Measurements from ENCODE around the gene MGARP. TPM values are rescaled to one million over a fixed set of nuclear protein-coding genes. Genes with fewer than 3 reads are reported as not detected.
A peak's percentile ranks its signal among the peaks of the same experiment; 100 is the strongest.

The MGARP gene
- total RNA-seq, 1 donor from 2014 or later = not detected

GRCh38 chr4:139311909-139312308, 31.9 kb upstream of the MGARP start:
- Mint-ChIP-seq H3K36me3 (ENCODE audit: low read depth) (peaks cover 33% of the 10 kb centered on the region), H3K4me3 (ENCODE audit: low read depth) (no peak overlapping the region), H3K27me3 (ENCODE audit: low read depth) (no peaks in the 10 kb centered on the region), H3K27ac (peak overlapping the region; percentile 18), H3K4me1 (ENCODE audit: low read depth) (peaks cover 42% of the 10 kb centered on the region), H3K9me3 (peaks cover 2% of the 10 kb centered on the region)
- DNase-seq (ENCODE audit: low spot score) = no peak
- intact Hi-C loops (cut with micrococcal nuclease) = no loop called here

GRCh38 chr4:139304920-139305319, 24.9 kb upstream of the MGARP start:
- Mint-ChIP-seq H3K27ac (no peak overlapping the region), H3K4me1 (ENCODE audit: low read depth) (peaks cover 37% of the 10 kb centered on the region), H3K4me3 (ENCODE audit: low read depth) (no peak overlapping the region), H3K27me3 (ENCODE audit: low read depth) (no peaks in the 10 kb centered on the region), H3K36me3 (ENCODE audit: low read depth) (peaks cover 55% of the 10 kb centered on the region), H3K9me3 (no peaks in the 10 kb centered on the region)
- intact Hi-C loops (cut with micrococcal nuclease) = loop anchor here (5.0 to 10.0 kb wide), 2 partner anchors 847 to 1220 kb away; partner anchors contain the start of genes ELMOD2 and MAML3
- DNase-seq (ENCODE audit: low spot score) = no peak

- intact Hi-C loops (cut with micrococcal nuclease) = loop anchor here (1.0 to 10.0 kb wide), 8 partner anchors 36 to 1223 kb away; partner anchors contain the start of genes ELMOD2, MAML3 and NOCT
- peak within 1 kb of the TSS; percentile 99 for H3K27ac Mint-ChIP-seq
- no peaks in the 10 kb centered on the region for H3K27me3 Mint-ChIP-seq (ENCODE audit: low read depth)
- H3K36me3 Mint-ChIP-seq (ENCODE audit: low read depth) = peaks cover 51% of the 10 kb centered on the region
- no peaks in the 10 kb centered on the region for H3K9me3 Mint-ChIP-seq
- peaks cover 47% of the 10 kb centered on the region for H3K4me1 Mint-ChIP-seq (ENCODE audit: low read depth)
- peak; percentile 64 for DNase-seq (ENCODE audit: low spot score)
- H3K4me3 Mint-ChIP-seq (ENCODE audit: low read depth) = peak within 1 kb of the TSS; percentile 98
Observed at GRCh38 chr4:139301821-139302611, 22.0 kb upstream of the MGARP start, which contains the start of gene NDUFC1. TSS of gene NDUFC1 (minus strand) at chr4:139302477. CDS start at chr4:139295798, 6,679 bp downstream.

GRCh38 chr4:139301113-139301820, 21.2 kb upstream of the MGARP start, which contains the start of gene NAA15:
TSS of gene NAA15 (plus strand) at chr4:139301505. CDS start at chr4:139301778, 273 bp downstream.
- DNase-seq (ENCODE audit: low spot score) = peak; percentile 98
- Mint-ChIP-seq H3K27me3 (ENCODE audit: low read depth) (no peaks in the 10 kb centered on the region), H3K36me3 (ENCODE audit: low read depth) (peaks cover 44% of the 10 kb centered on the region), H3K4me1 (ENCODE audit: low read depth) (peaks cover 48% of the 10 kb centered on the region), H3K27ac (peak within 1 kb of the TSS; percentile 99), H3K9me3 (no peaks in the 10 kb centered on the region), H3K4me3 (ENCODE audit: low read depth) (peak within 1 kb of the TSS; percentile 98)
- intact Hi-C loops (cut with micrococcal nuclease) = loop anchor here (1.0 to 10.0 kb wide), 8 partner anchors 35 to 1224 kb away; partner anchors contain the start of genes ELMOD2, MAML3 and NOCT

DNA sequence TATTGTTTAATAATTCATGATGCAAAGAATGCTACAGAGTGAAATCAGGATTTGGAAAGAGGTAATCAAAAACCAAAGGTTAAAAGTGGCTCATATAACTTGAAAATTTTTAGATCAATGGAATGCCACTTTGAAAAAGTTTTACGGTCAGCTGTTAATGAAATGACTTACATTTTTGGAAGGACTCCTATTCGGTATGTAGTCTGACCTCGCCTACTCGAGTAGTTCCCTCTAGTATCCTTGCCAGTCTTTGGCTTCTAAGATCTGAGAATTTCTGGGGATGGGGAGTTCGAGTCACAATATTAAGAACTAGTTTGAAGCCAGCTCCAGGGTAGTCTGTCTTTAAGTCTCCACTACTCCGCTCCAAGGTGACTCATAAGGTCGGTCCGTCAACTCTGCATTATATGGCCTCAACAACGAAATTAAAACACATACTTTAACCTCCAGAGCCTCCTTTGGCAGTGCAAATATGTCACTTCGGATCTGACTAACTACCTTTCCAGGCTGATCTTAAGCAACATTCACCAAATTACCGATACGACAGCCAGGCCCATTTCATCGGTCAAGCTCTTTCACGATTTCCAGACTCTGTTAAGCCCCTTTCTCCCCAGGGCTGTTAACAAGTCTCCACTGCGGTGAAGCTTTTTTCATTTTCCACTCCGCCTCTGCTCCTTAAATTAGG, 20.5 kb upstream of the MGARP start:
- Mint-ChIP-seq H3K4me3 (ENCODE audit: low read depth) (peak overlapping the region; percentile 98), H3K36me3 (ENCODE audit: low read depth) (peaks cover 38% of the 10 kb centered on the region), H3K9me3 (no peaks in the 10 kb centered on the region), H3K4me1 (ENCODE audit: low read depth) (peaks cover 54% of the 10 kb centered on the region), H3K27ac (peak overlapping the region; percentile 99), H3K27me3 (ENCODE audit: low read depth) (no peaks in the 10 kb centered on the region)
- intact Hi-C loops (cut with micrococcal nuclease) = loop anchor here (1.0 to 10.0 kb wide), 8 partner anchors 34 to 1224 kb away; partner anchors contain the start of genes ELMOD2, MAML3 and NOCT
- DNase-seq (ENCODE audit: low spot score) = no peak

- intact Hi-C loops (cut with micrococcal nuclease) = loop anchor here (5.0 kb wide), 1 partner anchor 33 kb away; no protein-coding TSS in a partner anchor
- Mint-ChIP-seq H3K27ac (peak overlapping the region; percentile 99), H3K27me3 (ENCODE audit: low read depth) (no peaks in the 10 kb centered on the region), H3K9me3 (no peaks in the 10 kb centered on the region), H3K4me1 (ENCODE audit: low read depth) (peaks cover 46% of the 10 kb centered on the region), H3K4me3 (ENCODE audit: low read depth) (peak overlapping the region; percentile 98), H3K36me3 (ENCODE audit: low read depth) (peaks cover 32% of the 10 kb centered on the region)
- DNase-seq (ENCODE audit: low spot score) = no peak
Observed at GRCh38 chr4:139299536-139299935, 19.5 kb upstream of the MGARP start.

- Mint-ChIP-seq H3K4me3 (ENCODE audit: low read depth) (no peak overlapping the region), H3K27ac (no peak overlapping the region), H3K27me3 (ENCODE audit: low read depth) (no peaks in the 10 kb centered on the region), H3K4me1 (ENCODE audit: low read depth) (peaks cover 32% of the 10 kb centered on the region), H3K36me3 (ENCODE audit: low read depth) (peaks cover 25% of the 10 kb centered on the region), H3K9me3 (no peaks in the 10 kb centered on the region)
- intact Hi-C loops (cut with micrococcal nuclease) = loop anchor here (5.0 kb wide), 1 partner anchor 35 kb away; no protein-coding TSS in a partner anchor
- DNase-seq (ENCODE audit: low spot score) = no peak
Observed at GRCh38 chr4:139297001-139297410, 17.0 kb upstream of the MGARP start.

- DNase-seq (ENCODE audit: low spot score) = no peak
- intact Hi-C loops (cut with micrococcal nuclease) = loop anchor here (1.0 to 5.0 kb wide), 7 partner anchors 15 to 281 kb away; partner anchors contain the start of genes MGARP and NOCT
- H3K27me3 Mint-ChIP-seq (ENCODE audit: low read depth) = no peaks in the 10 kb centered on the region
- H3K27ac Mint-ChIP-seq = peak overlapping the region; percentile 96
- peaks cover 32% of the 10 kb centered on the region for H3K4me1 Mint-ChIP-seq (ENCODE audit: low read depth)
- H3K9me3 Mint-ChIP-seq = no peaks in the 10 kb centered on the region
- H3K4me3 Mint-ChIP-seq (ENCODE audit: low read depth) = peak overlapping the region; percentile 96
- H3K36me3 Mint-ChIP-seq (ENCODE audit: low read depth) = peaks cover 27% of the 10 kb centered on the region
Observed at GRCh38 chr4:139295942-139296299, 15.9 kb upstream of the MGARP start.

GRCh38 chr4:139295206-139295941, 15.3 kb upstream of the MGARP start:
- peak; percentile 91 for DNase-seq (ENCODE audit: low spot score)
- peak overlapping the region; percentile 96 for H3K4me3 Mint-ChIP-seq (ENCODE audit: low read depth)
- intact Hi-C loops (cut with micrococcal nuclease) = loop anchor here (1.0 to 5.0 kb wide), 7 partner anchors 15 to 280 kb away; partner anchors contain the start of genes MGARP and NOCT
- H3K9me3 Mint-ChIP-seq = no peaks in the 10 kb centered on the region
- peaks cover 28% of the 10 kb centered on the region for H3K4me1 Mint-ChIP-seq (ENCODE audit: low read depth)
- no peaks in the 10 kb centered on the region for H3K27me3 Mint-ChIP-seq (ENCODE audit: low read depth)
- peaks cover 28% of the 10 kb centered on the region for H3K36me3 Mint-ChIP-seq (ENCODE audit: low read depth)
- H3K27ac Mint-ChIP-seq = peak overlapping the region; percentile 96

DNA sequence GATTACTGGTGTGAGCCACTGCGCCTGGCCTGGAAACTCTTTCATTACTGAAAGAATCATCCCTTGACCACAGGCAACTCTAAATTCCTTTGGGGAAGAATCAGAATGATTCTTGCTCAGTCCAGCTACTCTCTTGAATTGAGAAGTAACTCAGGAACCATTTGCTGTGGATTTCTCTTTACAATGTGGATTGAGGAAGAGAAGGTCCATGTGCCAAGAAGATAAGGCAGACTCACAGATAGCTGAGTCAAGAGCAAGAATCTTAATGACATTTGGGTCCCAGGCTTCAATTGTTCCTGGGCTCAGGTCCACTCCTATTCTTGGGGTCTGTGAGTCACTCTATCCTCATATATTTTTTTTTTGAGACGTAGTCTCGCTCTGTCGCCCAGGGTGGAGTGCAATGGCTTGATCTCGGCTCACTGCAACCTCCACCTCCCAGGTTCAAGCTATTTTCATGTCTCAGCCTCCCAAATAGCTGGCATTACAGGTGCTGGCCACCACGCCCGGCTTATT, 6.2 kb upstream of the MGARP start:
- H3K27ac Mint-ChIP-seq = no peak overlapping the region

GRCh38 chr4:139282721-139283075, 2.7 kb upstream of the MGARP start:
- Mint-ChIP-seq H3K9me3 (peaks cover 22% of the 10 kb centered on the region), H3K27me3 (ENCODE audit: low read depth) (peaks cover 50% of the 10 kb centered on the region), H3K4me3 (ENCODE audit: low read depth) (no peak overlapping the region), H3K27ac (no peak overlapping the region), H3K4me1 (ENCODE audit: low read depth) (peaks cover 14% of the 10 kb centered on the region), H3K36me3 (ENCODE audit: low read depth) (peaks cover 22% of the 10 kb centered on the region)
- DNase-seq (ENCODE audit: low spot score) = no peak
- intact Hi-C loops (cut with micrococcal nuclease) = no loop called here

More for the DNA sequence above, 6.2 kb upstream of the MGARP start:
- DNase-seq (ENCODE audit: low spot score) = no peak
- H3K4me3 Mint-ChIP-seq (ENCODE audit: low read depth) = no peak overlapping the region
- peaks cover 37% of the 10 kb centered on the region for H3K36me3 Mint-ChIP-seq (ENCODE audit: low read depth)
- H3K27me3 Mint-ChIP-seq (ENCODE audit: low read depth) = peaks cover 17% of the 10 kb centered on the region
- intact Hi-C loops (cut with micrococcal nuclease) = no loop called here
- no peaks in the 10 kb centered on the region for H3K4me1 Mint-ChIP-seq (ENCODE audit: low read depth)
- peaks cover 22% of the 10 kb centered on the region for H3K9me3 Mint-ChIP-seq
